GM03348 (cell line): ENCODE results near the gene COASY.

Experiments
- DNase-seq: peaks from one replicate; pipeline ENCODE4 v3.0.0; 2012; ENCODE audit warnings: low spot score

Gene COASY

DNA sequence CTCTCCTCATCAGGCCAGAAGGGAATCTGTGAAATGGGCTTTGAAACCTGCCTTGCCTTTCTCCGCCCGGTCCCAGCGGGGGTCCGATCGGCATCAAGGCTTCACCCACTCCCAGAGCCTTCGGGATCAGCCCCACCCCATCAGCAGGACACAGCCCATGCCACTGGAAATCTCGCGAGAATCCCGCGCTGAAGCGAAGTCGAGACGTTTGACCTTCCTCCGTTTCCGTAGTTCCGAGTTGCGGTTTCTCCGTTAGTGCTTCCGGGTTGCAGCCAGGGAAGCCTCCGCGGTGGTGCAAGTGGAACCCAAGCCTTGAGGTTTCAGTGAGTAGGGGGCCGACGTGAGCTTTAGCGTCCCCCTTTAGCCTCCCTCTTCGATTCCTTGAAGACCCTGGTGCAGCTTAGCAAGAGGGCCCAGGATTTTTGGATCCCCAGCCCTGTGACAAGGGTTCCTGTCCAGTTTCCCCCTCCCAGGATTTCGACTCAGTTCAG is at the start of gene COASY:
Gene COASY, plus strand, starts transcription at position 252 of the 491 bp plus-strand sequence. CDS start 475 bp downstream, outside the sequence.
- DNase-seq: peak; percentile 96

DNA sequence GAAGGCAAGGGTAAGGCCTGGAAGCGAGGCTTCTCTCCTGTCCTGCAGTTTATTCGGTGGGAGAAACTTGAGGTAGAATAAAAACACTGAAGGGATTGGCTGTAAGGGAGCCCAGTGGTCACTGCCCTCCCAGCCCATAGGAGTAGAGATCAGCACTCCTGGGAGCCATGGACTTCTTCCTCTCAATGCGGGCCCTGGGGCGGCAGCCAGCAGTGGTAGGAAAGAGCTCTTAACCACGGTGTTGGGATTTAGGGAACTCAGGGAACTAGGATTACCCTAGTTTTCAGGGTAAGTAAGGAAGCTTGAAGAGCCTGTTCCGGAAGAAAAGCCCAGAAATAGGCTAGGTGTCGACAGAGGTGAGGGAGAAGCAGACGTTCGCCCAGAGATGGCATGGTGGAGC is 49.7 kb upstream of the COASY start:
- DNase-seq: no peak

DNA sequence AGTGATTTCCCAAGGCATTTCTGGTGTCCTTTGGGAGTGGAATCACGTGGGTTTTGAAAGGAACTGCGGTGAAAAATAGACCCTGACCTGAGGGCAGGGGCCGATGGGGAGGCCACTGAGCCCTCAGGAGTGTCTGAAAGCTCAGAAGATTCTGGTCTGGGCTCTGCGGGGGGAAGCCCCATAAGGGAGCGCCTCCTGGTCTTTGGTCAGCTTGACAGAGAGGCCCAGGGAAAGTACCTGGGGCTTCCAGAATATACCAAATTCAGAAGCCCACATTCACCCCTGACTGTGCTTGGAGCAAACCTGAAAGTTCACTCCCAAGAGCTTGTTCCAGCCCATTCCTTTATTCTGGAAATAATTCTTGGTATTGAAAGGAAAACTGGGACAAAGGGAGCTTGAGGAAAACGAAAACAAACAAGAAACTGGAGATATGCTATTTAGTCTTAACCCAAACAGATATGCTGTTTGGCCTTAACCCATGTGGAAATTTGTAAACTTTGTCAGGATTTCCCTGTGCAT is 49.2 kb upstream of the COASY start:
- no peak for DNase-seq

DNA sequence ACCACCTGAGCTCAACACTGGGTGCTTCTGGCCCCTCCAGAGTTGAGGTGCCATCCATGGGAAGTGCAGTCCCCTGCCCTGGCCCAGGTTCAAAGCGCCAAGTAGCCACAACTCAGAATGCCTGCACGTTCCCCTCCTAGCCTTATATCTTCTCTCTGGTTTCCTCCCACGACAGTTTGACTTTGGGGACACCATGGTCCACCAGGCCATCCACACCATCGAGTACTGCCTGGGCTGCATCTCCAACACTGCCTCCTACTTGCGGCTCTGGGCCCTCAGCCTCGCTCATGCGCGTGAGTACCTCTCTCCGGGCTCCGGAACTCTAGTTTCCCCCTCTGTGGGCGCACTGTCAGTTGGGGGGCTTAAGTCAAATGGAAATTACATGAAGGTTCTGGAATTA is 48.3 kb upstream of the COASY start:
- no peak for DNase-seq

DNA sequence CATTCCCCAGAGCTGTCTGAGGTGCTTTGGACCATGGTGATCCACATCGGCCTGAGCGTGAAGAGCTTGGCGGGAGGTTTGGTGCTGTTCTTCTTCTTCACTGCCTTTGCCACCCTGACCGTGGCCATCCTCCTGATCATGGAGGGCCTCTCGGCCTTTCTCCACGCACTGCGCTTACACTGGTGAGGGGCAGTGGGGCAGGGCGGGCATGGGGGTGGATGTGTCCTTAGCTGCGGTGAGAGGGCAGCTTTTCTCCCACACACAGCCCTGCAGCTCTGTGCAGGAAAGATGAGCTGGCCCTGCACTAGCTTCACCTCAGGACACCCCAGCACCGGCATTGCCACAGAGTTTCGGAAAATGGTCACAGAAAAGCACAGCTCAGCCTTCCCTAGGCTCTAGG is 47.7 kb upstream of the COASY start:
- DNase-seq: no peak

DNA sequence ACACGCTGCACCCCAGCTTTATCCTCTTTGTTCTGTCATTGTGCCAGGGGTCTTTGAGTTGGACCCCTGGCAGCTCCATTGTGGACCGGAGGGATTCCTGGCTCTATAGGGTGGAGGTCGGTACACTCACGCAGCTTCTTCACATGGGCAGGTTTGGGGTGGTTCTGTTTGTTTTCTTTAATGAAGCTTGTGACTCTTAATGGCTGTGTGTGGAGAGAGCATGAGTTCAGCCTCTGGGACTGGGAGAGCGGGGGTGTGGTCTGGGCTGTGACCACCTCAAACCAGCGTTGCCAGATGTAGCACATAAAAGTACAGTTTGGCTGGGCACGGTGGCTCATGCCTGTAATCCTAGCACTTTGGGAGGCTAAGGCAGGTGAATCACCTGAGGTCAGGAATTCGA is 47.1 kb upstream of the COASY start:
- no peak for DNase-seq

DNA sequence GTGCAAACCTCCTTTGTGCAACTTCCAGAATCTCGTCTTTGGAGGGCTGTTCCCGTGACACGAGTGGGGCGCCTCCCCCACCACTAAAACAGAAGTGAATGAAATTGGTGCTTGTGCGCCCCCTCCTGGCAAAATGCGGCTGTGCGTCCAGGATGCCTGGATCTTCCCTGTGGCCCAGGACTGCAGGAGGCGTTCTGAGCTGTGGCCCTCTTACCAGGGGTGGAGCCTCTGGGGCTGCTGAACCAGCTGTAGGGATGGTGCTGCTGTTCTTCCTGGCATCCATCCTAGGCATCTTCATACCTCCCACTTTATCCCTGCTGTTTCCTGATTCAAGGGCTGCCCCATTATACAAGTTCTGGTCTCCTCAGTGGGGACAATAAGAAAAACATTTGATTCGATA is 44.4 kb upstream of the COASY start:
- peak; percentile 97 for DNase-seq

DNA sequence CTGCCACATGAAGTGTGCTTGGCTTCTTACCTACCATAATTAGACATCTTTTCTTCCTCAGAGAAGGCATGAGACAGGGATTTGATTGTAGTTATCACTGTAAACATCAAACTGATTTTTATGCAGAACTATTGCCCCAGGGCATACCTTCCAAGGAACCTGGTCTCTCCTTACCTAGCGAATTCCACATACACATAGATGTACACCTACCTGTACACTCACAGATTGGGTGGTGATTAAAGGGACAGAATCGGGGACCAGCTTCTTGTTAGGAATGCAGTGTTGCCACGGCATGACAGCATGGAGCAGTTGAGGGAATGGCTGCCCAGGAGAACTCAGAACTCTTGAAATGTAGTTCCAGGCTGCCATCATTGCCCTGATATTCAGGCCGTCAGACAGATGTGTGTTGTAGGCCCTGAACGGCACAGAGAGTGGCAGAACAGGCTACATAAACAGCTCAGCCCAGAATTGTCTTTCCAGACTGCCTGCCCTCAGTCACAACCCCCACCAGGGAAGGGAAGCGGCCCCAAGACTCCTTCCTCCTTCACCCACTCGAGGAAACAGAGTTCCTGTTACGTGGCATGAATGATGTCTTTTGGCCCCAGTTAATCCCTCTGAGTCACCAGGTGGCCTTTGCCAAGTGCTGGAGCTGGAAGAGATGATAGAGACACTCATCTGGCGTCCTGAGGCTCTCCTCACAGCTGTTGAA is 43.7 kb upstream of the COASY start:
- DNase-seq: peak; percentile 87

DNA sequence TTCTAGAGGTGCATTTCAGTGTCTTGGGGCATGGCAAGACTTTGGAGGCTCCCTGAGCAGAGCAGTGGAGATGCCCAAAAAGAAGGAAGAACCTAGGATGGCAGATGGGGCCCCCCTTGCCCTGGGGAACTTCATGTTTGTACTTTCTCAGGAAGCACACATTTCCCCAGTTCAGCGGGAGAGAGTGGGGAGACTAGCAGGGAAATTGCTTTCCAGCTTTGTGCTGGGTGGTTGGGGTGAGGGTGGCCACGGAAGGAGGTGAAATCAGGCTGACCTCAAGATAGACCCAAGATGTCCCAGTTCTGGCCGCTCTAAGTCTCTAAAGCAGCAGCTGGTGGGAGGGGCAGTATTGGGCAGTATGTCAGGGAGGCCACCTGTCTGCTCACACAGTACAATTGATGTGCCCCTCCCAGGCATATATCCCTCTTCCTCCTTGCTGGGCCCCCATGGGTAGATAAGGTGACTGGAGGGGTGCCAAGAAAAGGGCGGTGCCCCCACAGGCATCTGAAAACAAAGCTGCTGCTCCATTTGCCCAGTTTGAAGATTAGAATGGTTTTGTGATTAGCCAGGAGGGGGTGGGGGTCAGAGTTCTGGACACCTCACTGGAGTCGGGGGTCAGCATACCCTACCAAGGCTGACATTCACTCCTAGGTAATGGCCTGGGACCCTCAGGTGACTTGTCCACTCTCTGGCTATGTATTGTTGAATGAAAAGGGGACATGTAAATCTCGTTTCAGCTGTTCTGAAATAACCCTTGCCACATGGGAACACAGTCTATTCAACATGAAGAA is 43.0 kb upstream of the COASY start:
- DNase-seq: no peak

DNA sequence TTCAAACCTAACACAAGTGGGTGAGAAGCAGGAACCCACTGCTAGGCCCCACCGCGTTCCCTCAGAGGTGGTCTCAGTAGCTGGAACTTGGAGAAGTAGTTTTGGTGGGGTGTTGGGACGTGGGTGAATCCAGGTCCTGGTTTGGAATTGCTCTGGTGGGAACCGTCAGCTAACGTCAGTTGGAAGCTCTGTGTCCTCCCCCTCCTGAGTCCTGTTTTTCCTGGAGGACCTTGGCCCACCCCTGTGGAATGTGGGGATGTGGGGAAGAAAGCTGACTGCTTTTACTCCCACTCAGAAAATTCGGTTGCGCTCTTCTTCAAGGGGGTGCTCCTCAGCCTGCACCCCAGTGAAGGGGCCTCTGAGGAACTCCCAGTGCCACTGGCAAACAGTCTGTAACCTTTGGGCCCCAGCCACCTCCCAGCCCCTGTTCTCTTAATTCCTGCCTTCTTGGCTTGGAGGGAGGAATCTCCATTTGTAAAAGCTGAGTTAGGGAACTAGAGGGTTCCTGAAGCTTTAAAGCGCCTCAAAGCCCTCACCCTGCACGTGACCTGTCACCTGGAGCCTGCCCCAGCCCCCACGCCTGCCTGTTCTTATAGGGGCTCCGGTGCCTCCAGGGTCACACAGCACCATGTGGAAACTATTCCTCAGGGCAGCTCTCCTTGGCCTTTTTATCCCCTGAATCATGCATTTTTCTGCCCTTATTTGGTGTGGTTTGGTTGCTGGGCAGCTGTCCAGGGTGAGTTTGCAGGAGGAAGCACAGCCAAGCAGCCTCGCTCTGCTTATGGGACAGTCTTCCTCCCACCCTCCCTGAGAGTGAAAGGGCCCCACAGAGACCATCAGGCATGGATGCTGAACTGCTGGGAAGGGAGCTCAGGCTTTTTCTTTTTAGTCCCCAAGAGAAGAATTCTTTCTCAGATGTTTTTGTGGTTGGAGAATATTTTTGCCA is 42.1 kb upstream of the COASY start:
- peak; percentile 88 for DNase-seq

DNA sequence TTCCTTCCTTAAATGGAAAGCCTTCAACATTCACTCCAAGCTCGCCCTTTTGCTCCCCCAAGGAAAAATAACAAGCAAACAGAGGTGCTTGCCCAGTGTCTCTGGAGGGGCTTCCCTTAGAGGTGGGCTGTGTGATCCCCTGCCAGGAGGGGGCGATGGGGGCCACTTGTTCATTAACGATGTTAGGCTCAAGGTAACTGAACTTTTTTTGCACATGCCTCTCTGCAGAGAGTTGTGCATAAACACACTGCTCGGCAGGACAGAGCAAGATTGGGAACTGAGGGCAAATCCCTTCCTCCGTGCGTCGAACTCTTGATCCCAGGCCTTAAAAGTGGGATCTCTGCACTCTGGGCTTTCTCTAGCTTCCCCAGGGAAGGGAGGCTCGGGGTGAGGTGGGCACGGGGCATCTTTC is 41.4 kb upstream of the COASY start:
- no peak for DNase-seq

DNA sequence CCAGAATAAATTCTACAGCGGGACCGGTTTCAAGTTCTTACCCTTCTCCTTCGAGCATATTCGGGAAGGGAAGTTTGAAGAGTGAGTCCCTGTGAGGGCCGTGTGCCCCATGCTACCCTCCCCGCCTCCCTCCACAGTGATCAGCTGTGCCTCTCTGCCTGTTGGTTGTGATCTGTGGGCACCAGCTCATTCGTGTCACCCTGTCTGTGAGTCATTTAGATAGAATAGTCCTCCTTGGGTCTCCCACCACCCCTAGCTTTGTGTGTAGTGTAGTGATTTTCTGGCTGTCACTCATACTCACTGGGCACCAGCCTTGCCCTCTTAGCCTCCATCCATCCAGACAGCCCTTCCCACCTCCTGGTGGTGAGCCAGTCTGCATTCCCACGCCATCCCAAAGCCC is 40.9 kb upstream of the COASY start:
- no peak for DNase-seq

DNA sequence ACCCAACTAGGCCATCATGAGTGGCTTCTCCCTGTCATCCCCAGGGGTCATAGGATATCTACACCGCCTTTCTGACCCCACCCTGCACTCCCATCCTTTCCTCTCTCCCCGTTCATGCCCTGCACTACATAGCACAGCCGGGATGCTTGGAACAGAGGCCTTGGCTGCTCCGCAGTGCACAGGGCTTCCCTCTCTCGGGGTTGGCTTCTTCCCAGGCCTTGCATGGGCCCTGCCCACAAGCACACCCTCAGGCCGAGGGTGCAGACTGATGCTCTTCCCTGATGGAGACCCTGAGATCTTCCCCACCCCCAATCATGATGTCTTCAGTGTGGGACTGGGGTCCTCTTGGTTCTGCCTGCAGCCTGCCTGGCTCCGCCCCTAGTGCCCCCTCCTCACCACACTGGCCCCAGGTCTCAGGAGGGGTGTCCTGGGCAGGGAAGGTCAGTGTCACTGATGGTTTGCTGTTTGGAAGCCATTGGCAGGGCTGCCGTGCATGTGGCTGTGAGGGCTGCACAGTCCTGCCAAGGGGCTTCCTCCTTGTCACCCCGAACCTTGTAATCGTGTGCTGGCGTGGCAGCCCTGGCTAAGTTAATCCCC is 40.2 kb upstream of the COASY start:
- no peak for DNase-seq

DNA sequence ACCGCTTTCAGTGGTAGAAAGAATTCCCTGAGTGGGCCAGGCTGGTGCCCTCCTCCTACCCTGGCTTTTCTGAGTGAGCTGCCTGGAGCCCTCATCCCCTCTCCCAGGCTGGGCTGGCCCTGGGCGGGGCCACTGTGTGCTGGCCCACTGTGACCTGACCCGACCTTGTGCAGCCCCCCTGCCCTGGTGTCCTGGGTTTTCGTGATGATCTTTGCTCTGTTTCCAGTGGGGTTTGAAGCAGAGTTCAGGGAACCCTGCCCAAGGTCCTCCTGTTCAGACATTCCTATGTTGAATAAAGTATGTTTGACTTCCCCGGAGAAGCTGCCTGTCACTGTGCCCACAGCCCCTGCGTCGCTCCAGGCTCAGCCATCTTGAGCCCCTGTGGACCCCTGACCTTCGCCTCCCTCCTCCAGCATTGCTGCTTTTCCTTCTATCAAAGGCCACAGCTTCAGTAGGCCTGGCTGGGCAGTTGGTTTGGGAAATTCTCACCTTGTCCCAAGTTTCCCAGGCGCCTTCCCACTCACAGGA is 39.6 kb upstream of the COASY start:
- DNase-seq: no peak

DNA sequence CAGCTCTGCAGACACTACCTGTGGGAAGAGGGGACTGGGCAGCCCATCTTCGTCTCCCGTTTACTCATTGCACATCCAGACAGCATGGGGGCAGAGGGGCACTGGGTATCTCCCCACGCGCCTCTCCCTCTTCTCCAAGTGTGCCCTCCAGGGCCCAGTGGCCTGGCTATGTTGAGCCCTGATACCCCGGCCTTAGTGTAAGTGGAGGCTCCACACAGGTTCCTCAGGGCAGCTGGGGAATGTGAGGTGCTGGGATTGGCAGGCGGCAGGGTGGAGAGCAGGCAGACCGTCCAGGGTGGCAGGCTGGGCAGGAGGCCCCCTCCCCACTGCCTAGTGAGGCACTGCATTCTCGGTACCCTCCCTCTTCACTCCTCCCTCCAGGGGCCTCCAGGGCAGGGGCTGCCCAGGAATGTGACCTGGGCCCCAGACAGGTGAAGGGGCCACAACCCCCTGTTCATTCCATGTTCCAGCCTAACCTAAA is 39.1 kb upstream of the COASY start:
- DNase-seq: no peak

DNA sequence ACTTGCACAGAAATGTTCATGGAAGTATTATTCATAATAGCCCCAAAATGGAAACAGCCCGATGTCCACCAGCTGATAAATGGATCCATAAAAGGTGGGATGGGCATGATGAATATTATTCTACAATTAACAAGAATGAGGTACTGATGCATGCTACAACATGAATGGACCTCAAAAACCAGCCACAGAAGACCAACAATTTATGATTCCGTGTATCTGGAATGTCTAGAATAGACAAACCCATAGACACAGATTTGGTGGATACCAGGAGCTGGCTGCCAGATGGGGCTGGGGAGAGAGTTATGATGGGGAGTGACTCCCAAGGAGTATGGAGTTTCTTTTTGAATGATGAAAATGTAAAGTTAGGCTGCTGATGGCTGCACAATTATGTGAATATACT is 36.7 kb upstream of the COASY start:
- DNase-seq: peak; percentile 71

DNA sequence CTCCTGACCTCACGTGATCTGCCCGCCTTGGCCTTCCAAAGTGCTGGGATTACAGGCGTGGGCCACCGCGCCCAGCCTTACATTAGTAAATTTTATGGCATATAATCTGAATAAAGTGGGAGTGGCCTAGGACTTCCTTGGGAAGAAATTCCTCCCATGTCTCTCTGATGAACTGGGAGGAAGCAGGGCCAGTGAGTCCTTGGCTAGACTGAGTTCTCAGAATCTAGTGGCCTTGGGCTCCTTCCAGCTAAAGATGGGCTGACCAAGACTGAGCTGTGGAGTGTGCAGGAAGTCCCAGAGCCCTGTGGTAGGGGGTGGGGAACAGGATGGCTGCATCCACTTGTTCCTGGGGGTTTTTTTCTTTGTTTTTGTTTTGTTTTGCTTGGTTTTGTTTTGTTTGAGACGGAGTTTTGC is 35.9 kb upstream of the COASY start:
- peak; percentile 55 for DNase-seq

DNA sequence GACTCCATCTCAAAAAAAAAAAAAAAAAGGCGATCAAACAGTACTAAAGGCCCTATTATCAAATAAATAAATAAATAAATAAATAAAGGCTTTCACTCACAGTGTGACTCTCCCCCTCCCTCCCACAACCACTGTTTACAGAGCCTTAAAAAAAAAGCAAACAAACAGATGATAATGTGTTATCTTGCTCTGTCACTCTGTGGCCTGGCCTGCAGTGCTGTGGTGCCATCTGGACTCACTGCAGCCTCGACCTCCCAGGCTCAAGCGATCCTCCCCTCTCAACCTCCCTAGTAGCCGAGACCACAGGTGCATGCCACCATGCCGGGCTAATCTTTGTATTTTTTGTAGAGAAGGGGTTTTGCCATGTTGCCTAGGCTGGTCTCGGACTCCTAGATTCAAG is 34.0 kb upstream of the COASY start:
- no peak for DNase-seq

DNA sequence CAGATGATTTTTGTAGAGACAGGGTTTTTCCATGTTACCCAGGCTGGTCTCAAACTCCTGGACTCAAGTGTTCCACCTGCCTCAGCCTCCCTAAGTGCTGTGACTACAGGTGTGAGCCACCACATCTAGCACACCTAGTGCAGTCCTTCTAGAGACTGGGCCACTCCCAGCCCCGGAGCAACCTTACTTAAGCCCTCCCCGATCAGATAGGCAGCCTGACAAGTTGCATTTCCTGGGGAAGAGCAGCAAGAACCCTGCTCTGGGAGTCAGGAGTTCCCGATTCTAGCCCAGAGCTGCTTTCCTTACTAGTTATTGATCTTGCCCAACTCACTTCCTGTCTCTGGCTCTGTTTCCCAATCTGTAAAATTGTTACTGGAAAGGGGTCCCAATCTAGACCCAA is 32.9 kb upstream of the COASY start:
- DNase-seq: no peak

DNA sequence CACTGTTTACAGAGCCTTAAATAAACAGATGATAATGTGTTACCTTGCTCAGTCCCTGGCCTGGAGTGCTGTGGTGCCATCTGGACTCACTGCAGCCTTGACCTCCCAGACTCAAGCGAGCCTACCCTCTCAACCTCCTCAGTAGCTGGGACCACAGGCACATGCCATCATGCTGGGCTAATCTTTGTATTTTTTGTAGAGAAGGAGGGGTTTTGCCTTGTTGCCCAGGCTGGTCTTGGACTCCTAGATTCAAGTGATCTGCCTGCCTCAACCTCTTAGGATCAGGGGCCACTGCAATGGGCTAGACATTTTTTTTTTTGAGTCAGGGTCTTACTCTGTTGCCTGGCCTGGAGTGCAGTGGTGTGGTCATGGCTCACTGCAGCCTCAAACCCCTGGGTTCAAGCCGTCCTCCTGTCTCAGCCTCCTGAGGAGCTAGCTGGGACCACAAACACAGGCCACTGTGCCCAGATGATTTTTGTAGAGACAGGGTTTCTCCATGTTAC is 30.9 kb upstream of the COASY start:
- no peak for DNase-seq
